OCI-LY1 (cell line): ENCODE results near the gene NOXO1.

Experiments used
- CTCF ChIP-seq: fragments of 200-600 bp; sonication (generic), shearing (Covaris generic); IDR thresholded peaks from 2 replicates; pipeline ENCODE4 v1.5.1; 2017; ENCODE audit warnings: mild to moderate bottlenecking, antibody characterized with exemption, low read length, moderate library complexity, mixed read lengths
- EZH2 ChIP-seq: fragments of 200-600 bp; sonication (generic), shearing (Covaris generic); IDR thresholded peaks from 2 replicates; pipeline ENCODE4 v1.8.0; 2017; ENCODE audit warnings: borderline replicate concordance, mixed run types, mild to moderate bottlenecking, antibody characterized with exemption, low read length, moderate library complexity, mixed read lengths

GRCh38 chr16:2008009-2008526 is 26.8 kb upstream of the NOXO1 start:
- no peak for TF ChIP-seq CTCF
- no peak for TF ChIP-seq EZH2
